HG03095 (cell line): Measurements from ENCODE around the gene IPO11.
A peak's percentile ranks its signal among the peaks of the same experiment; 100 is the strongest.

ENCODE experiments used
- ATAC-seq: cut with Tn5 transposase; IDR thresholded peaks from one replicate; pipeline ENCODE4 v1.9.1; 2021; ENCODE audit warnings: moderate library complexity; ENCODE audit not compliant: unreplicated experiment

IPO11 gene

DNA sequence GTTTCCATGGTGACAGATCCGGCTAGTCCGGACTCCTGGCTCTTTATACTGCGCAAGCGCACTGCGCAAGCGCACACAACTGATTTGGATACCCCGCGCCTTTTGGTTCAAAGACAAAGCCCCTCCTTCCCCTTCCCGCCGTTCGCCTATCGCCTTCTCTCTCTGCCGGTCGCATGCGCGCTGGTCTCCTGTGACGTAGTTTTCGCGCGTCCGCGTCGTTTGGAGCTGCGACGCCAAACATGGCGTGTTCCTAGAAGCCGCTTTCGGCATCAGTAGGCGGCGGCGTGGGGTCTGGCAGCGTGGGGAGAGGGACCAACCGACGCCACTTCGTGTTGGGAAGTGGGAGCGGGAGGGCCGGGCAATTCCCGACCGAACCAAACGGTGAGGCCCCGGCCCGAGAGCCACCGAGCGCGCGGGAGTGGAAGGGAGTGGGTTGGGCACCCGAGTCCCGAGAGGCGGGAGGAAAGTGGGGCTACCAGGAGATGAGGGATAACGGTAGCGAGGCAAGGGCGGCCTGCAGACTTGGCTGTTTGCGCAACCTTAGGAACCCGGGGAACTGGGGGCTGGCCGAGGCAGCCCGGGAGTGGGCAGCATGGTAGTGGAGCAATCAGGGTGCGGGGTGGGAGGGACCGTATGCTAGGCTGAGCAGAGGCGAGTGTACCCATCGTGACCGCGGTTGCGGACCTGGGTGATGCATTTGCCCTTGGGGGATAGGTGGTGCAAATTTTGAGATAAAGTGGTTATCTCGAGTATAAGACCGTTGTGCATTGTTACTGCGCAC lies at the start of gene IPO11:
IPO11 (plus strand) TSS at position 215 of the 781 bp plus-strand sequence. CDS start 24,517 bp downstream, outside the sequence.
- peak; percentile 97 for ATAC-seq

DNA sequence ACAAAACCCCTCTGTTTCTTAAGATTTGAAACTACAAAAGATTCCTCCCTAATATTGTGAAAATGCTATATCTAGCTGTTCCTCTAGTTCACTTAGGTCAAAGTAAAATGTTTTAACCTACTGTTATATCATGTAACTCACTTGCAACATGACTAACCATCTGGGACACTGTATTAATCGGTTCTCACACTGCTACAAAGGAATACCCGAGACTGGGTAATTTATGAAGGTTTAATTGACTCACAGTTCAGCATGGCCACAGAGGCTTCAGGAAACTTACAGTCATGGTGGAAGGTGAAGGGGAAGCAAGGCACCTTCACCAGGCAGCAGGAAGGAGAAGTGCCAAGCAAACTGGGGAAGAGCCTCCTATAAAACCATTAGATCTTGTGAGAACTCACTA lies 43.5 kb upstream of the IPO11 start:
- ATAC-seq = no peak

DNA sequence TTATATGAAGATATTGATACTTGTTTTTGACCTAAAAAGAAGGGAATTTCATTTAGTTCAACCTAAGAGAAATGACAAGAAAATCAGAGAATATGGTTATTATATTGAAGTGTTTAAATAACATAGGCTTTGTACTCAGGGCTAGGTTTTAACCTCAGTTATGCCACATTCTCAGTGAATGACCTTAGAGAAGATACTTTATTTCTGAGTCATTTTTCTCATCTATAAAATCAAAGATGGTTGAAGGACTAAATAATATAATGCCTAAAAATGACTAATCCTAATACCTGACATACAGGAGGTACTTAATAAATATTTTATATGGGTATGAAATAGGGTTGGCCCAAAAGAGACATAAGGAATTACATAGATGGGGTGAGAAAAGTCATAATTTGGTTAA lies 41.2 kb upstream of the IPO11 start:
- no peak for ATAC-seq

DNA sequence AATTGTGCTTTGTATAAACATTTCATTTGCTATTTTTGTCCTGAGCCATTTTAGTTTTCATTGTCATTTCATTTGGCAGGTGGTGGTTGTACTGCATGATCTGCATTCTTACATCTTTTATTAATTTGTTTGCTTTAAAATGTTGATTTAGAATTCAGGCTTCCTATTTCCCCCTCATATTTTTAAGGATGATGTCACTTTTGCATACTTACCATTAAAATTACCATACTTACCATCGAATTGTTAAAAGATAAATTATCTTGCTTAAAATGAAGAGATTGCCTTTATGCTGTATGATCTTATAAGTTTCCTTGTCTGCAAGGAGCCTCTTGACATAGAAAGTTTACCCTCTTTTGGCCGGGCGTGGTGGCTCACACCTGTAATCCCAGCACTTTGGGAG lies 40.0 kb upstream of the IPO11 start:
- ATAC-seq = no peak

DNA sequence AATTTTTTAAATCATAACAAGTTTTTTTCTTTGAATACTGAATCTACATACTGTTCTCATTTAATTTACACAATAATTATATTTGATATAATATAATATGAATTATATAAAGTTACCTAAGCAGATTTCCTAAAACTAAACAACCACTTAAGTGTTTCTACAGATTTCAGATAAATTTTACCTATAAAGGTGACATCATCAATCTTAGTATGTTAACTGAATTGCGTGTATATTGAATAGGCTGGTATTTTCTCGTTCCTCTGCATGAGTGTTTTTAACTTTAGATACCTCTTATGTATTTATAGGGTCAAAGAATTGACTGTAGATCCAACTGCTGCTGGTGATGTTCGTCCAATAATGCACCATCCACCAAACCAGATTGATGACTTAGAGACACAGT lies 39.2 kb upstream of the IPO11 start:
- no peak for ATAC-seq

DNA sequence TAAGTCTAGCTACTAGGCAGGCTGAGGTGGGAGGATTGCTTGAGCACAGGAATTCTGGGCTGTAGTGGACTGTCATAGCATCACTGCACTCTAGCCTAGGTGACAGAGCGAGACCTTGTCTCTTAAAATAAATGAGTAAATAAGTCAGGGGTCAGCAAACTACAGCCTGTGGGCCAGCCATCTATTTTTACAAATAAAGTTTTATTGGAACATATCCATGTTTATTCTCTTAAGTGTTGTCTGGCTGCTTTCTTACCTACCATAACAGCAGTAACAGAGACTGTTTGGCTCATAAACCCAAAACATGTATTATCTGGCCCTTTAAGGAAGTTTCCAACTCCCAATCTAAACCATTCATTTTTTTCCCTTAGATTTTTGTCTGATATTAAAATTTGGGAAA lies 38.5 kb upstream of the IPO11 start:
- ATAC-seq = no peak

DNA sequence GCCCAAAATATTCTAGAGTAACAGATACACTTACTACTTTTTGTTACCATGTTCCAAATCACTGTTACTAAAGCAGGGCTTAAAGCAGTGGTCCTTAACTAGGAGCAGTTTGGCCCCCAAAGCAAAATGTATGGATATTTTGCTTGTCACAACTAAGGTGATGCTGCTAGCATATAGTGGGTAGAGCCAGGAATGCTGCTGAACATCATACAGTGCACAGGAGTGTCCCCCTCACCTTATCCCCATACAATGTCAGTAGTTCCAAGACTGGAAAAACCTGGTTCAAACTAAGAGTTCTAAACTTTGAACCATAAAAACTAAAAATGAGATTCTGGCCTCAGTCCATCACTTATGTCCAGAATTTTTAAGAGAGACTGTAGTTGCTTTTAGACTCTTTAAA lies 36.9 kb upstream of the IPO11 start:
- no peak for ATAC-seq

DNA sequence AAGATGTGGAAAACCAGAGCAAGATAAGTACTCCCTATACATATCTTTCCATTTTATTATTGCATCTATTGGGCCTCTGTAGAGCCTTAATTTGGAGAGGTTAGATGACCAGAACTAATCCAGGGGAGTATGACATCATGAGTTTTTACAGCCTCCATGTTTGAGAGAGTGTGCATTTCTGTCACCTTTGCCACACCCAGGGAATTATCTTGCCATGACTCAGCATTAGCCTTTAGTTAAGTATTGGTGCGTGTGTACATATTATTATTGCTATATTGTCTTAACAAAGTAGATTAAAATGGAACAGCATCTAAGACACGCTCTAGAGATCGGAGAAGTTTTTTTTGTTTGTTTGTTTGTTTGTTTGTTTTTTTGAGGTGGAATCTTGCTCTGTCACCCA lies 36.5 kb upstream of the IPO11 start:
- no peak for ATAC-seq

DNA sequence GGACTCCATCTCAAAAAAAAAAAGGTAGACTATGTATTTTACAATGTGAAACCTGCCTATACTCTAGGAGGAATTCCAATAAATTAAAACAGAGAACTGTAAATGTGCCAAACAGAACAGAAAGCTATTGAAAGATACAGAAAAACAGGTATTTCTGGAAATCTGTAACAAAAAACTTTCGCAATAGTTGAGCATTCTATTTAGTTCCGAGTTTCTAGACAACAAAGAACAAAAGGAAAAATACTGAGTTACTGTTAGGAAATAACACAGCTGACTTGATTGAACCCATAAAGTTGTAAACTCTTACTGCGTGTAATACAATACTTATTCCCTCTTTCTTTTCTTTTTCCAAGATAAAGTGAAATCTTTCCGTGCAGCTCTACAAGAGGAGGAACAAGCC lies 27.4 kb upstream of the IPO11 start:
- ATAC-seq = no peak

DNA sequence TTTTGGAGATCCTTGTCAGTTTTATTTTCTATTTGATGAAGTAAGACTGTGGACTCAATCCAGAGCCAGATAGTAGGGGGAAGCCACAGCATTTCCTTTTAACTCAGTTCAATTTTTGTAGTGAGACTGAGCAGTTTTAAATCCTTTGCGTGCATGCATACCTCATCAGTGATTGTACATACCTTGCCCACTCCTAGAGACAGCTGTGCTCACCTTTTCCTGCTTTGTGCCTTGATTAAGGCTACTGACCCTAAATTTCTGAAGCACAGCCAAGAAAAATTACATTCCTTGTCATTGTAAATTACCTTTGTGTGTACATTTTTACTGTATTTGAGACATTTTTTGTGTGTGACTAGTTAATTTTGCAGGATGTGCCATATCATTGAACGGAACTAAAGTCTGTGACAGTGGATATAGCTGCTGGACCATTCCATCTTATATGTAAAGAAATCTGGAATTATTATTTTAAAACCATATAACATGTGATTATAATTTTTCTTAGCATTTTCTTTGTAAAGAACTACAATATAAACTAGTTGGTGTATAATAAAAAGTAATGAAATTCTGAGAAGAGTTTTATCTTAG lies 26.7 kb upstream of the IPO11 start:
- ATAC-seq = no peak

DNA sequence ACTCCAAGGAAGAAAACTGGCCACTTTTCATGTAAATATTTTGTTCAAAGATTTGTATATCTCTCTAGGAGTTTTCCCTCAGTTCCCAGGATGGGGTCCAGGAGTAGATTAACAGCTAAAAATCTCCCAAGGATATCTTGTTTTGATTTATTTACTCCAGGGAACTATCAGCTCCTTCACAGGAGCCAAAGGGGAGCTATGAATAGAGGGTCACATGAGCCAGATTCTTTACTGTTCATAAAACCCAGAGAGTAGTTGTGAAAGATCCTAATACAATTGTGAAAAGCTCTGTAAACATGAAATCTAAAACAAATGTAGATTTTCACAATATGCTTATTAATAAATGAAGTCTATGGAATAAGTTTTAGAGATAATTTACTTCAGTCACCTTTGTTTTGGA lies 25.7 kb upstream of the IPO11 start:
- no peak for ATAC-seq

DNA sequence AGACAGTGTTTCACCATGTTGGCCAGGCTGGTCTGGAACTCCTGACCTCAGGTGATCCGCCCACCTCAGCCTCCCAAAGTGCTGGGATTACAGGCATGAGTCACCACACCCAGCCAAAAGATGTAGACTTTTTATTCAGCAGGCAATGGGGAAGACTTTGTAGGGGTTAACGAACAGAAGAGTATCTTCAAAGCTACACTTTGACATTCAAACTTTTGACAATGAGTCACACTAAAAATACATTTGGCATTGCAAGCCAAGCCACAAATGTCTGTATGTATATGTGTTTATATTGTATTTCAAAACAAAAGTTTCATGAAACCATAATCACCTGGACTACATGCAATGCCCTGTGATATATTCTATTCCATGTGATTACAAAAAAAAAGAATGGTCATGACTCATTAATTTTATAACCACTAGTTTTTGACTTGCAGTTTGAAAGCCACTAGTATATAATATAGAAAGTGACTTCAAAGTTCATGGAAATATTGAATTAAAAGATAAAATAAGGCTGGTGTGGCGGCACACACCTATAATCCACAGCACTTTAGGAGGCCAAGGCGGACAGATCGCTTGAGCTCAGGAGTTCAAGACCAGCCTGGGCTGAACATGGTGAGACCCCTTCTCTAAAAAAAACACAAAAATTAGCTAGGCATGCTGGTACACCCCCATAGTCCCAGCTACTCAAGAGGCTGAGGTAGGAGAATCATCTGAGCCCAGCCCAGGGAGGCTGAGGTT lies 17.2 kb upstream of the IPO11 start:
- no peak for ATAC-seq

DNA sequence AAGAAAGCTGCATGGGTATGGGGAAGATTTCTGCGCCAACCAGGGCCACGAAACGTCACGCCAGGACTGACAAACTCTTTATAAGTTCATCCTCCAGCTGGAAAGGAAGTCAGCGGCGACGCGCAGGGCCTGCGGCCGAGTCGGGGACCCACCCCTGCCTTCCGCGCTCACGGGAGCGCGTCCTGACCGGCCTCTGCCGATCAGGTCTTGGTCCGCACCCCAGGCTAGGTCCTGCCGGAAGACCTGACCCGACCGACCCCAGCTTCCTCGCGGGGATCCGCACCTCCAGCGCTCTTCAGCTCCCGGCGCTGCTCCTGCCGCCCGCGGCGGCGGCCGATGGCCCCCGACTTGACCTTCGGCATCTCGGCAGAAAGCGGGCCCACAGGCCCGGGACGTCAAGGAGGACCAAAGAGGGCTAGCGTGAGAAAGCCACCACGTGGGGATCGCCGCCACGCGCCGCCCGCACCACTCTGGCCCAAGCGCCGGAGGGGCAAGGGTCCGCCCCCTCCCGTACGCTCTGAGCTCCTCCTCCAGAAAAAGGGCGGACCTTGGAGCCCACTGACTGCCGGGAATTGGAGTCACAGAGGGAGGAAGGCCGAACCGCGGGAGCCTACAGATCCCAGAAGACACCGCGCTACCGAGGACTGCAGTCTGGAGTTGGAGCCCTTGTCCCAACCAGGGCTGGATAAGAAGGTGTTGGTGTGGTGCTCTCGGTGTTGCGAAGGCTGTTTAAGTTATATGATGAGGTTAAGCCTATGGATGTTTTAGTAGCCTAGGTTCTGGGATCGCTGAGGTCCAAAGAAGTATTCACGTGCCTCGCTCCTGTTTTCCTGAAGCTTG lies 8.9 kb upstream of the IPO11 start, which contains the start of gene DIMT1:
DIMT1 (minus strand) TSS at position 495 of the 840 bp plus-strand sequence; CDS start at position 362, 133 bp downstream.
- peak; percentile 97 for ATAC-seq

DNA sequence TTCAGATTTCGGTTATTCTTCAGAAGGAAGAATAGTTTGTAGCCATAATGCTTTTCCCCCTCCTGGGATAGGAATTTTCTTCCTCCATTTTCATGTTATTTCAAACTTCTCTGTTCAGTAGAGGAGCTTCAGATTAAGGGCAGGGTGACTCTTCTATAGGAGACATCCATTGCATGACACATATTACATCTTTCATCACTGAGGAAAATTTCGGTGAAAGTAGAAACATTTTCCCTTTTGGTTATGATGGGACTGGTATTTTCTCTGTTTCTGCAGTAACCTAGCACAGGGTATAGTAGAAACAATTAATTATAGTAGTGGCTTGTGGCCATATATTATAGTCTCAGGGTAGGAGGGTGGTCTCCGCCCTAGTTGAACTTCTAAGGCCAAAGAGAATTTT lies 1.1 kb downstream of the IPO11 start:
- no peak for ATAC-seq

DNA sequence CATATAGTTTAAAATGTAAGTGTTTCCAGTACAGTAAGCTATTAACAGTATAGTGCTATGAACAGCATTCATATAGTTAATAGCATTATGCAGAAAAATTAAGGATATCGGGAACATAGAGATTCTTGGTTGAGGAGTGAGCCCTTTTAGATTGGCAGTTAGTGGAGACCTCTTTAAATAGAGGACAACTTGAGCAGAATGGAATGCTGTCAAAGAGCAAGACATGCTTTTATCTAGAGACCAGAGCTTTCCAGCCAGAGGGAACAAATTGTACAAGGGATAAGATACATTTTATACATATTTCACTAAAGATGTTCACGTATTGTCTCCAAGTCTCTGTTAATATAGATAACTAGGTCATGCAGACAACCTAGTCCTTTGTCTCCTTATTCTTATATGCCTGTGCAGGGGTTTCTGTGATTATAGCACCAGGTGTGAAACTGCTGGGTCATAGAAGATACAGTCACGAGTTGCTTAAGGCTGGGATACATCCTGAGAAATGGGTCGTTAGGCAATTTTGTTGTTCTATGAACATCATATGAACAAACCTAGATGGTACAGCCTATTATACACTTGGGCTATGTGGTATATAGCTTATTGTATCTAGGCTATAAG lies 6.0 kb downstream of the IPO11 start:
- no peak for ATAC-seq

DNA sequence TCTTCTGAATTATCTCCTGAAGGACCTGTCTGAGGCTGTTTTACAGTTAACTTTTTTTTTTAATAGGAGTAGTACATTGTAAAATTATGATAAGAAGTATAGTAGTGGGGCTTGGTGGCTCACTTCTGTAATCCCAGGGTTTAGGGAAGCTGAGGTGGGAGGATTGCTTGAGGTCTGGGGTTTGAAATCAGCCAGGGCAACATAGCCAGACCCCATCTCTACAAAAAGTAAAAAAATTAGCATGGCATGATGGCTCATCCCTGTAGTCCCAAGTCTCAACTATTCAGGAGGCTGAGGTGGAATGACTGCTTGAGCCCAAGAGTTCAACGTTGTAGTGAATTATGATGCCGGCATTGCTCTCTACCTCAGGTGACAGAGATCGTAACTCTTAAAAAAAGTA lies 7.0 kb downstream of the IPO11 start:
- ATAC-seq = no peak

DNA sequence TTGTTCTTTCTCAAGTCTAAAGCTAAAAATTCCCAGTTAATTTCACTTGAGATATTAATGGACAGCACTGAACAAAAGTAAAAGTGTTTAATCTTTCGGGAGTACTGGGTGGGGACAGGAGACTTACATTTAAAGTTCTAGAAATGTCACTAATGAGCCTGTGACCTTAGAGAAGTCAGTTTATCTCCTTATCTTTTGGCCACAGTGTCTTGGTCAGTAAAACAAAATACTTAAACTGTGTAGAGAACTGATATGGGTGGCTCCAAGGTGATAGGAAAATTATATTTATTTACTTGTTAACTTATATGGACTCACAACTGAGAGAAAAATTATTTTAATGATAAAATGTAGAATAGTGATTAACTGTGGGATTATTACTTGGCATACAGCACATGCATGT lies 8.9 kb downstream of the IPO11 start:
- ATAC-seq = no peak

DNA sequence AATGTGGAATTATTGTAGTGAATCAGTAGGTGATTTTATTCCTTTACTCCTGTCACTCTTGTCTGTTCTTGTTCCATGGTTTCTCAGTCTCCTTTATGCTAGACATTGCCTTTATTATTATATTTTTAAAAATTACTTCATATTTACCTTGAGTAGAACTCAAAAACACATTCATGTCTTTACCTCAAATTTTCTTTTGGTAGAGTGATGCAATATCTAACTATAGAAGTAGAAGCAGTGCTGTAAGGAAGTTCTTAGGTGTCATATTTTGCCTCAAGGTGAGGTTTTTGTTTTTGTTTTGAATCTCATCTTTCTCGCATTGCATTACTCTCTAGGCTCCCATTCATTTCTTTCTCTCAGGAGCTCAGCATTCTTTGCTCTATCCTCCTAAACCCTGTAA lies 12.2 kb downstream of the IPO11 start:
- no peak for ATAC-seq

DNA sequence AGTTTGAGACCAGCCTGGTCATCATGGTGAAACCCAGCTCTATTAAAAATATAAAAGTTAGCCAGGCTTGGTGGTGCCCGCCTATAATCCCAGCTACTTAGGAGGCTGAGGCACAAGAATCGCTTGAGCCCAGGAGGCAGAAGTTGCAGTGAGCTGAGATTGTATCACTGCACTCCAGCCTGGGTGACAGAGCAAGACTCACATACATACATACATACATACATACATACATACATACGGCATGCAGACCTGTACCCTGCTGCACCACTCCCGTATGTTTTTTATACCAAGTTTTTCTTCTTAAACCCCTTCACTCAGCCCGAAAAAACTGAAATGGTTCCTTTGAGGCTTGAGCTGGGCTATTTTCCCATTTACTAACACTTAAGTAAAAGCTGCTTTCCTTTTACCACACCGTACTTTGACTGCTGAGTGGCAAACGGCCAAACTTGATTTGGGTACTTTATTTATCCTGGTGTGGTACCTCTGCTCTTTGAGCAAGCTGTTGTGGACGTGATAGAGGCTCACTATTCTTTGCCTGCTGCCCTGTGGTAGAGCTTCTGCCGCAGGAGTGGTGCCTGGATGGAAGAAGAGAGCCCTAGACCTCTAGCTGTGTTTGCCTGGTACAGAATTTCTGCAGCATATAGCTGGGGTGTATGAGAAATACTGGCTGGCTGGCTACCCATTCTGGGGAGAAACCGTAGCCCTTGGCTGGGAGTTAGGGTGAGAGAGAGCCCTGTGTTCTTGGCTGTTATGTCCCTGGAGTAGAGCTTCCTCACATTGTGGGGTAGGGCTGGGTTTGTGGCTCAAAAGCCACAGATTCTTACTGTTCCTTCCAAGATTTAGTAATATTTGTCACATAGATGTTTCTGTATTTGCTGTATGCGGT lies 19.4 kb downstream of the IPO11 start:
- ATAC-seq = no peak

DNA sequence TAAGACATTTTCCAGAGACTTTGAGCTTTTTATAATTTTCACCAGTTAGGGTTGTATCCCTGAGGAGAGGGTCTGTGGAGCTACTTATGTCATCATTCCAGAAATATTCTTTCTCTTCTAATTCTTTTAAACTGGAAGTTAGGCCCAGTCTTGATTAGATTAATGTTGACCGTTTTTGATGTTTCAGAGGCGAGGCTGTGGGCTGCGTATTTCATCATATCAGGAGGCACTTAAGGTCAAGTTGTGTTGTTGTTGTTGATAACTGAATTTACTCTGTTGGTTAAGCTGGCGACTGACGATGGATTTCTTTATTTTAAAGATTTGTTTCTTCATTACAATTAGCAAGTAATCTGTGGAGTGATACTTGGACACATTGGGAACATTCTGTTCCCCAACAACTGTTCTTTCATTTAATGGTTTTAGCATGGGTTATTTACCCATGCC lies 20.1 kb downstream of the IPO11 start:
- ATAC-seq = no peak
